ENCODE data around the gene SEMA6B. TPM values are rescaled to one million over a fixed set of nuclear protein-coding genes. Genes with fewer than 3 reads are reported as not detected.
A peak's percentile ranks its signal among the peaks of the same experiment; 100 is the strongest.

The SEMA6B gene
- total and polyA plus RNA-seq, 2 donors (not counting 3 experiments of a cell fraction or from before 2014, with no cell fraction given), result 97.8 to 176 TPM

GRCh38 chr19:4589579-4590410, 30.3 kb upstream of the SEMA6B start:
- Histone ChIP-seq H3K79me2 (ENCODE audit: control insufficient read depth, insufficient read depth, low read length) (no peaks in the 10 kb centered on the region), H3K9me1 (replicated peaks; ENCODE audit: control insufficient read depth, extremely low read depth, insufficient read depth, low read length) (no peaks in the 10 kb centered on the region), H3K36me3 (ENCODE audit: control insufficient read depth in 2 of 2, extremely low read depth in 1 of 2, insufficient read depth in 2 of 2, low read length in 2 of 2) (no peaks in the 10 kb centered on the region), H3K4me1 (ENCODE audit: control insufficient read depth, extremely low read depth, insufficient read depth, low read length) (no peaks in the 10 kb centered on the region), H3K9ac (replicated peaks; ENCODE audit: extremely low read depth, insufficient read depth, low read length) (no peak overlapping the region), H3K27me3 (ENCODE audit: control insufficient read depth in 2 of 2, insufficient read depth in 2 of 2, low read length in 2 of 2) (peaks cover 0 to 3% of the 10 kb centered on the region in 2 experiments), H3K27ac (ENCODE audit: insufficient read depth, low read depth, low read length) (no peak overlapping the region), H2AFZ (ENCODE audit: low read depth, low read length) (no peak overlapping the region), H3K4me2 (ENCODE audit: insufficient read depth, low read length) (no peak overlapping the region), H3K9me3 (replicated peaks; ENCODE audit: control insufficient read depth, insufficient read depth, low read length) (no peaks in the 10 kb centered on the region), H3K4me3 (replicated peaks in 1 of 3; ENCODE audit: insufficient read depth in 1 of 3, low read depth in 1 of 3, low read length in 3 of 3) (no peak overlapping the region), H4K20me1 (replicated peaks; ENCODE audit: control insufficient read depth, extremely low read depth, insufficient read depth, low read length) (no peaks in the 10 kb centered on the region)
- TF ChIP-seq FOS (IDR thresholded peaks at IDR 0.05; ENCODE audit: borderline replicate concordance, insufficient read depth, low read length) (no peak), EZH2 (IDR thresholded peaks at IDR 0.05; ENCODE audit: borderline replicate concordance, low read depth, low read length, severe bottlenecking) (no peak), MYC (IDR thresholded peaks at IDR 0.05; ENCODE audit: low read depth, low read length) (no peak), POLR2A (IDR thresholded peaks at IDR 0.05; ENCODE audit: low read depth, low read length) (no peak)
- TF ChIP-seq, protein P1, sequence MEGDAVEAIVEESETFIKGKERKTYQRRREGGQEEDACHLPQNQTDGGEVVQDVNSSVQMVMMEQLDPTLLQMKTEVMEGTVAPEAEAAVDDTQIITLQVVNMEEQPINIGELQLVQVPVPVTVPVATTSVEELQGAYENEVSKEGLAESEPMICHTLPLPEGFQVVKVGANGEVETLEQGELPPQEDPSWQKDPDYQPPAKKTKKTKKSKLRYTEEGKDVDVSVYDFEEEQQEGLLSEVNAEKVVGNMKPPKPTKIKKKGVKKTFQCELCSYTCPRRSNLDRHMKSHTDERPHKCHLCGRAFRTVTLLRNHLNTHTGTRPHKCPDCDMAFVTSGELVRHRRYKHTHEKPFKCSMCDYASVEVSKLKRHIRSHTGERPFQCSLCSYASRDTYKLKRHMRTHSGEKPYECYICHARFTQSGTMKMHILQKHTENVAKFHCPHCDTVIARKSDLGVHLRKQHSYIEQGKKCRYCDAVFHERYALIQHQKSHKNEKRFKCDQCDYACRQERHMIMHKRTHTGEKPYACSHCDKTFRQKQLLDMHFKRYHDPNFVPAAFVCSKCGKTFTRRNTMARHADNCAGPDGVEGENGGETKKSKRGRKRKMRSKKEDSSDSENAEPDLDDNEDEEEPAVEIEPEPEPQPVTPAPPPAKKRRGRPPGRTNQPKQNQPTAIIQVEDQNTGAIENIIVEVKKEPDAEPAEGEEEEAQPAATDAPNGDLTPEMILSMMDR (IDR thresholded peaks at IDR 0.05; ENCODE audit: extremely low read depth in 1 of 2, insufficient read depth in 1 of 2, low read depth in 1 of 2, low read length in 2 of 2), result peak; percentile 35 to 69
- TF ChIP-seq, protein P2, sequence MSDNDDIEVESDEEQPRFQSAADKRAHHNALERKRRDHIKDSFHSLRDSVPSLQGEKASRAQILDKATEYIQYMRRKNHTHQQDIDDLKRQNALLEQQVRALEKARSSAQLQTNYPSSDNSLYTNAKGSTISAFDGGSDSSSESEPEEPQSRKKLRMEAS (IDR thresholded peaks at IDR 0.05; ENCODE audit: insufficient read depth, insufficient read length), result no peak
- BruUV-seq (replicated peaks), result no TSS peak
- FAIRE-seq, result peak; percentile 48
- intact Hi-C loops (cut with micrococcal nuclease) (no loop called here), dilution Hi-C loops (cut with MboI; ENCODE audit: extremely low pct_ligation_motif_present, low sequenced_read_pairs) (no loop called here)
- DNase-seq (ENCODE audit: low read depth, low spot score), result peak; percentile 19
- POLR2A ChIA-PET, result no interaction called here
- CTCF ChIA-PET, result interaction anchor here (0.6 to 1.8 kb wide), 17 partner anchors 8 to 201 kb away, joined by 3 to 30 read pairs (median 6); partner anchors contain the start of genes FEM1A and TNFAIP8L1

Measured in endothelial cell of umbilical vein (primary cell).